AG04450 (cell line): ENCODE results near the gene KANTR. TPM values are rescaled to one million over a fixed set of nuclear protein-coding genes. Genes with fewer than 3 reads are reported as not detected.

ENCODE experiments used
- CTCF ChIA-PET: fragments of 300-600, 350-600 bp; formaldehyde crosslinking; extraction: SDS; loops from one replicate; lab custom pipeline; 2022; ENCODE audit warnings: antibody characterized with exemption, inconsistent platforms; lab: Charles Lee
- POLR2A ChIA-PET: fragments of 350-600 bp; formaldehyde crosslinking; extraction: SDS; loops from one replicate; lab custom pipeline; 2021; ENCODE audit warnings: antibody characterized with exemption, inconsistent platforms; lab: Yijun Ruan, JAX
- DNase-seq: peaks from one replicate; pipeline ENCODE4 v3.0.0-alpha.2; 2011; ENCODE audit warnings: low read depth, low spot score
- H3K27ac ChIP-seq: one replicate; pipeline ENCODE4 v1.5.1; 2012; ENCODE audit warnings: low read depth, low read length, control low read depth
- H3K27me3 ChIP-seq: one replicate; pipeline ENCODE4 v1.6.0; 2012; ENCODE audit warnings: low read length; ENCODE audit not compliant: control insufficient read depth, insufficient read depth
- H3K4me3 ChIP-seq: 2 replicates; pipeline ENCODE4 v1.5.1; 2011; ENCODE audit warnings: mild to moderate bottlenecking, low read depth, low read length, control low read depth
- H3K9me3 ChIP-seq: 2 replicates; pipeline ENCODE4 v1.5.1; 2012; ENCODE audit warnings: low read length; ENCODE audit not compliant: control insufficient read depth, insufficient read depth
- polyA plus RNA-seq: library from polyadenylated mRNA; depleted of rRNA; stranded (reverse); fragments of >200 nt; gene quantifications from 2 replicates; pipeline ENCODE4 v1.2.3, GENCODE V29; 2011
- TF ChIP-seq, protein P1 (sequence below): IDR thresholded peaks from 2 replicates; pipeline ENCODE4 v1.5.1; 2011; ENCODE audit warnings: low read depth, low read length, control low read depth, inconsistent platforms

The KANTR gene
- polyA plus RNA-seq, 1 experiment = 3.8 TPM

DNA sequence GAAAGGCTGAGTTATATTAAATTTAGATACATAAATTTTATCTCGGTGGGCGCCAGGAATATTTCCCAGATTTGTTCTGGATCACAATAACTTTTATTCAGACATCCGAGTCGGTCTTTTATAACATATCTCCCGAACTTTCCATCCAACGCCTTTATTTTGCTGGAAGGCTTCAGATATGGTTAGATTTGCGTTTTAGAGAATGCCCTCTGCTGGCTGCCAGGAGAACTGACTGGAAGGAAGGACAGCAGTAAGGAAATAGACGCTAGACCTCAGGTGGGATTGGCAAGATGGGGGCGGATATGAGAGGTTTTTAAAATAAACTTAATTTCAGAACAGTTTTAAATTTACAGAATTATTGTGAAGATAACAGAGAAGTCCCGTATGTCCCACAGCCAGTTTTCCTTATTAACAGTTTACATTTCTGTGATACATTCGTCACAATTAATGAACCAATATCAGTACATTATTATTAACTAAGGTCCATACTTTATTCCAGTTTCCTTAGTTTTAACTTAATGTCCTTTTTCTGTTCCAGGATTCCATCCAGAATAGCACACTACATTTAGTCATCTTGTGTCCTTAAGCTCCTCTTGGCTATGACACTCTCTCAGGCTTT is 4.6 kb upstream of the KANTR start:
- DNase-seq = no peak
- peak overlapping the region; percentile 61 for H3K27ac ChIP-seq
- TF ChIP-seq, protein P1, sequence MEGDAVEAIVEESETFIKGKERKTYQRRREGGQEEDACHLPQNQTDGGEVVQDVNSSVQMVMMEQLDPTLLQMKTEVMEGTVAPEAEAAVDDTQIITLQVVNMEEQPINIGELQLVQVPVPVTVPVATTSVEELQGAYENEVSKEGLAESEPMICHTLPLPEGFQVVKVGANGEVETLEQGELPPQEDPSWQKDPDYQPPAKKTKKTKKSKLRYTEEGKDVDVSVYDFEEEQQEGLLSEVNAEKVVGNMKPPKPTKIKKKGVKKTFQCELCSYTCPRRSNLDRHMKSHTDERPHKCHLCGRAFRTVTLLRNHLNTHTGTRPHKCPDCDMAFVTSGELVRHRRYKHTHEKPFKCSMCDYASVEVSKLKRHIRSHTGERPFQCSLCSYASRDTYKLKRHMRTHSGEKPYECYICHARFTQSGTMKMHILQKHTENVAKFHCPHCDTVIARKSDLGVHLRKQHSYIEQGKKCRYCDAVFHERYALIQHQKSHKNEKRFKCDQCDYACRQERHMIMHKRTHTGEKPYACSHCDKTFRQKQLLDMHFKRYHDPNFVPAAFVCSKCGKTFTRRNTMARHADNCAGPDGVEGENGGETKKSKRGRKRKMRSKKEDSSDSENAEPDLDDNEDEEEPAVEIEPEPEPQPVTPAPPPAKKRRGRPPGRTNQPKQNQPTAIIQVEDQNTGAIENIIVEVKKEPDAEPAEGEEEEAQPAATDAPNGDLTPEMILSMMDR = peak; percentile 74

DNA sequence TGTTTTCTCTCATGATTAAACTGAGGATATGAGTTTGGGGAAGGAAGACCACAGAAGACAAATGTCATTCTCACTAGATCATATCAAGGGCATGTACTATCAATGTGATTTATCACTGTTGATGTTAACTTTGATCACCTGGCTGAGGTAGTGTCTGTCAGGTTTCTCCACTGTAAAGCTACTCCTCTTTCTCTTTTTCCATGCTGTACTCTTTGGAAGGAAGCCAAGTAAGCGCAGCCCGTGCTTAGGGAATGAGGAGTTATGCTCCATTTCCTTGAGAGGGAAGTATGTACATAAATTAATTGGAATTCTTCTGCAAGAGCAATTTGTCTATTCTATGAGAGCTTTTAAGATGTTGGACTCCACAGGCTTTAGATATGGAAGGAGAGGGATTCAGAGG is 4.0 kb upstream of the KANTR start:
- TF ChIP-seq, protein P1 = no peak
- Histone ChIP-seq H3K27me3 (no peaks in the 10 kb centered on the region), H3K27ac (no peak overlapping the region), H3K4me3 (no peak overlapping the region), H3K9me3 (no peaks in the 10 kb centered on the region)
- ChIA-PET CTCF (interaction anchor here (0.5 to 1.3 kb wide), 3 partner anchors 18 to 94 kb away, joined by 3 read pairs; no protein-coding TSS in a partner anchor), POLR2A (no interaction called here)
- no peak for DNase-seq

More for the DNA sequence above, 4.6 kb upstream of the KANTR start:
- CTCF ChIA-PET = interaction anchor here (0.5 to 1.3 kb wide), 3 partner anchors 17 to 93 kb away, joined by 3 read pairs; no protein-coding TSS in a partner anchor
- no peaks in the 10 kb centered on the region for H3K9me3 ChIP-seq
- H3K27me3 ChIP-seq = no peaks in the 10 kb centered on the region
- POLR2A ChIA-PET = no interaction called here
- peak overlapping the region; percentile 47 for H3K4me3 ChIP-seq

DNA sequence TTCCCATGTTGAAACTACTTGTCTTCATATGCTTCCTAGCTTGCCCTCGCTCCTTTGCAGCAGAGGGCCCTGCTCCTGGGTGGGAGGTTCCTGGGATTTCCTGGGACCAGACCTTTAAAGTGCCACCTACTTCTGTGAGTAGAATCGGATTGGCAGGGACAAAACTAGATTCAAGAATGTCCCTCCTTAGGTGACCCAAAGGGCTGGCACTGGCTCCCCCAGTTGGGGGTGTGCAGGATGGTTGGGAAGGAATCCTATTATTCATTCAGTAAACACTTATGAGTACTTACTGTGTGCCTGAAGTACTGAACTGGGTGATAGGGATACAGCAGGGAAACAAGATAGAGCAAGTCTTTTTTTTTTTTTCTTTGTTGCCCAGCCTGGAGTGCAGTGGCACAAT is 2.6 kb upstream of the KANTR start:
- Histone ChIP-seq H3K9me3 (no peaks in the 10 kb centered on the region), H3K4me3 (no peak overlapping the region), H3K27me3 (no peaks in the 10 kb centered on the region), H3K27ac (no peak overlapping the region)
- no peak for DNase-seq
- TF ChIP-seq, protein P1 = no peak
- ChIA-PET CTCF (no interaction called here), POLR2A (no interaction called here)

DNA sequence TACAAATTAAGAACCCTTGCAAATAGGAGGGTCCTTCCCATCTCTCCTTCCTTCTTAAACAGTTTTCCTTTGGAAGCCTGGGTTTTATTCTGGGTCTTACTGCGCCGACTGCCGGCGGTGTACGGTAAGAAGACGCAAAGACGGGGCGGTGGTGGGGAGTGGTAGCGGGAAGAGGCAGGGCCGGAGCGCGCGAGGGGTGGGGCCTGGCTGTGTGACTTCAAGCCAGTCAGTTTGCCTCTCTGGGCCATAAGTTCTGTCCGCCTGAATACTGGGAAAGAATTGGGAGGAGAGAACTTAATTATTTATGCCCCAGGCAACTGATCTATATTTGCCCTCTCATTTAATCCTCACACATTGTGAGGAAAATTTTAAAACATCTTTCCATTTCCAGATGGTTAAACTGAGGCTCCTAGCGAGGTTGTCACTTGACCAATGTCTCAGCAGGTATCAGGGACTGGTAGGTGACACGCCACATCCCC is 726 bp upstream of the KANTR start:
- Histone ChIP-seq H3K27me3 (no peaks in the 10 kb centered on the region), H3K9me3 (no peaks in the 10 kb centered on the region), H3K27ac (peak overlapping the region; percentile 85), H3K4me3 (peak overlapping the region; percentile 63)
- POLR2A ChIA-PET = no interaction called here
- CTCF ChIA-PET = no interaction called here
- TF ChIP-seq, protein P1 = peak; percentile 60
- no peak for DNase-seq

DNA sequence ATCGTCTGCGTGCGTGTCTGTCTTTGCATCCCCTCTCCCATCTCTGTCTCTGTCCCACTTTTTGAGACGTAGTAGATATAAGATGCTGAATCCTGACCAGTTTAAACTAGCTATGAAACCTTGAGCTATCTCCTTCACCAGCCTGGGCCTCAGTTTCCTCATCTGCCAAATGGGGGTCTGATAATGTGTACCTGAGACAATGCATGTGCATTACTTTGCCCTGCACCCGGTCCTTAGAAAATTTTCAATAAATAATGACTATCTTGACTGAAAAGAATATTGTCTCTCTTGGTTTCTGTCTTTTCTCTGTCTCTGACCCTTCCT is 602 bp downstream of the KANTR start:
- Histone ChIP-seq H3K4me3 (peak overlapping the region; percentile 72), H3K9me3 (no peaks in the 10 kb centered on the region), H3K27me3 (no peaks in the 10 kb centered on the region), H3K27ac (peak overlapping the region; percentile 31)
- no peak for DNase-seq
- TF ChIP-seq, protein P1 = no peak
- CTCF ChIA-PET = no interaction called here
- POLR2A ChIA-PET = interaction anchor here (1.0 kb wide), 1 partner anchor 12 kb away, joined by 4 read pairs; the partner anchor contains the start of gene TSPYL2
